Activated CD4-positive, CD25-positive, alpha-beta regulatory T cell treated with anti-CD3 and anti-CD28 coated beads, Interleukin-2, amount 50 U/mL, for 24 hours (primary cell): ENCODE data around the gene BAIAP2.

Experiments
- ATAC-seq, 2 donors: fragments of 150-1000 bp; cut with Tn5 transposase; one replicate each; pipeline ENCODE4 v1.10.0; 2021; ENCODE audit warnings: mild to moderate bottlenecking in 1 of 2, moderate library complexity in 1 of 2

The BAIAP2 gene

GRCh38 chr17:81128774-81129173, 93.8 kb downstream of the BAIAP2 start:
- ATAC-seq, result no peak

GRCh38 chr17:81129289-81129688, 94.3 kb downstream of the BAIAP2 start:
- ATAC-seq, result no peak

DNA sequence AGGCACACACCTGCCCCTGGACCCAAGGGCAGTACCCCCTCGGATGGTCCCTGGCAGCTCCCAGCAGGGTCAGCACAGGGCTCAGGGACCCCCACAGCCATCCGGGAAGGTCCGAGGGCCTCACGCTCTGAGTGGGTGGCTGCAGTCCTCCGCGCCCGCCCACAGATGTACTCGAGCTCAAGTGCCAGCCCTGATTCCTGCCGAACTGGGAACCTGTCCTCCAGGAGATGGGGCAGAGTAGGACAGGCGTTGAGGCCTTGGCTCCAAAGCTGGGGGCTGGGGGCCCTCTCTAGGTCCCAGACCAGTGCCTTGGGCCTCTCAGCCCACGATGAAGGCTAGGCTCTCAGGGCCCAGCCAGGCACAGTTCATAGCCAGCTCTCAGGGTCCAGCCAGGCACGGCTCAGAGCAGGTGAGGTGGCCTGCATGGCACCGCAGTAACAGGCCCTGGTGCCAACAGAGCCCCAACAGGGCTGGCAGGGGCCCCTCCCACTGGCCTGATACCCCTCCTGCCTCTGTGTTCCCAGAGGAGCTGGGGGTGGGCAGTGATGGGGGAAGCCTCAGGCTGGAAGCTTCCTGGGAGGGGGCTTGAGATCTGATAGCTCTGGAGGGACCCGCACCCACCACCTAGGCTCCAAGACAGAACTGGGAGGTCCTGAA, 94.9 kb downstream of the BAIAP2 start:
- no peak for ATAC-seq

DNA sequence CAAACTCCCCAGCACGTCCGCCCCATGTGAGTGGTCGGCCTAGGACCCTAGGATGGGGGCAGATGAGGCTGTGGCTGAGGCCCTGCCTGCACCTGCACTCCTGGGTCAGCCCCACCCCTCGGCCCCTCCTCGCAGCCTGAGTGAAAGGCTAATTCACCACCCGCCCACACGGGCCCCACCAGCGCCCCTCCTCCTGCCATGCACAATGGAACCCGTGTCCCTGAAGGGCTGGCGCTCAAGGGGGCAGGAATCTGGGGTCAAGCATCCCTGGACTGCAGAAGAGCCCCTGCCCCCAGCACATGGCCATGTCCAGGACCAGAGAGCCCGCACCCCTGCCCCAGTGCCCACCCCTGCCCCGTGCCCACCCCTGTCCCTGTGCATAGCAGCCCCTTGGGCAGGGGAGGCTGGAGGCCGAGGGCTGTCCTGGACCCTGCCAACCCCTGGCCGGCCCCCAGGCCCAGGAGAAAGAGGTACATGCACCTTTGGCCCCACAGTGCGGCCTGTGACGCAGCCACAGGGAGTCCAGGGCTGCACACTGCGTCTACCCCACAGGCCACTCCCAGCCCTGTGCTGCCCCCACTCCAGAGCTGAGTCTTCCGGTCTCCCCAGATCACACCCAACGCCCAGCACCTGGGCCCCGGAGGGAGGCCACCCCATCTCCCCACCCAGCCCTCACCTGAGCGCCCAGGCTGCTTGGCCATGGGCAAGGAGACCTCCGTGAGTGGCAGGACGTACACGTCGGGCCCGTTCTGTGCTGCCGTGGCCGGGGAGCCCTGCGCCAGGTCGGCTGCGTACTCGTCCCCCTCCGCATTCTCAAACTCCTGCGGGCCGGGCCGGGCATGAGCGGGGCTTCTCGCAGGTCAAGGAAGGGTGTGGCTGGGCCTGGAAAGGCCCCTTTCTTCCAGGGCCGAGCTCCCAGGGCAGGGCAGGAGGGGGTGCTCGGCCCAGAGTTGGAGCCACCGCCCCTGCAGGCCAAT, 95.7 kb downstream of the BAIAP2 start:
- no peak for ATAC-seq

DNA sequence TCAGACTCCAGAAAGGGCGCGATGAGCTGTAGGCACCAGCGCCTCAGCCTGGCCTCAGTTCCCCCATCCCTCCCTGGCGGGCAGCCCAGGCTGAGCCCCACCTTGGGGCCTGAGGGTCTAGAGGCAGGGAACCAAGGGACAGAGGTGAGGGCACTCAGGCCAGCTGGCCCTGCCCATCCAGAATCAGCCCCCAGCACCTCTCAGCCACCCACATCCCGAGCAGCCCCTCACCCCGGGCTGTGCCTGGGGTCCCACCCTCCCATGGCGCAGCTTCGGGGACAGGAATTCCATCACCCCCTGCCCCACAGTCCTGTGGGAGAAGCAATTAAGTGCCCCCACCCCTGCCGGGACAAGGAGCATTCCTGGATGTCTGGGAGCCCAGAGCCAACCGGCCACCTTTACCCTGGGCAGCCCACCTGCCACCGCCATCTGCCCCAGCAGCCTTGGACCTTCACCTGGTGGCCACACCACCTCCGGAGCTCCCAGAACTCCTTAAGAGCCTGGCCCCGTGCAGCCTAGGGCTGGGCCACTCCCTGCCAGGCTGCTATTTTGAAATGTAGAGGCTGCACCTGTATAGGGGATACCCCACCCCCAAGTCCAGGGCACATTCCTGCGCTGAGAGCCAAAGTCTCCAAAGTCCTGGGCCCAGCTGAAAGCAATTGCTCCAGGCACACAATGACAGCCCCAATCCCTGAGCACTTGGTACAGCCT, 96.7 kb downstream of the BAIAP2 start:
- no peak for ATAC-seq

DNA sequence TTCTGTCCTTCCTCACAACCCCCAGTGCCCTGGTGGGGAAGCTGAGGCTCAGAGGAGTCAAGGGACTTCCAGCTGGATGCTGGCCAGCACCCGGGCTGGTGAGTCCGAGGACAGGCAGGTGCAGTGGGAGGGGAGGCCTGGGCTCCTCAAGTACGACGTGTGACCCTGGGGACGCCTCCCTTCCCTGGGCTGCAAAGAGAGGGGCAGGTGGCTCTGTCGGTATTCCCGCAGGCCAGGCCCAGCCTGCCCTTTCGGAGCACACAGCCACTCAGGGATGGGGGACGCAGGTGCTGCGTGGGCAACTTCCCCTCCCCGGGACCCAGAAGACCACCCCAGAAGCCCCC, 97.2 kb downstream of the BAIAP2 start:
- no peak for ATAC-seq

DNA sequence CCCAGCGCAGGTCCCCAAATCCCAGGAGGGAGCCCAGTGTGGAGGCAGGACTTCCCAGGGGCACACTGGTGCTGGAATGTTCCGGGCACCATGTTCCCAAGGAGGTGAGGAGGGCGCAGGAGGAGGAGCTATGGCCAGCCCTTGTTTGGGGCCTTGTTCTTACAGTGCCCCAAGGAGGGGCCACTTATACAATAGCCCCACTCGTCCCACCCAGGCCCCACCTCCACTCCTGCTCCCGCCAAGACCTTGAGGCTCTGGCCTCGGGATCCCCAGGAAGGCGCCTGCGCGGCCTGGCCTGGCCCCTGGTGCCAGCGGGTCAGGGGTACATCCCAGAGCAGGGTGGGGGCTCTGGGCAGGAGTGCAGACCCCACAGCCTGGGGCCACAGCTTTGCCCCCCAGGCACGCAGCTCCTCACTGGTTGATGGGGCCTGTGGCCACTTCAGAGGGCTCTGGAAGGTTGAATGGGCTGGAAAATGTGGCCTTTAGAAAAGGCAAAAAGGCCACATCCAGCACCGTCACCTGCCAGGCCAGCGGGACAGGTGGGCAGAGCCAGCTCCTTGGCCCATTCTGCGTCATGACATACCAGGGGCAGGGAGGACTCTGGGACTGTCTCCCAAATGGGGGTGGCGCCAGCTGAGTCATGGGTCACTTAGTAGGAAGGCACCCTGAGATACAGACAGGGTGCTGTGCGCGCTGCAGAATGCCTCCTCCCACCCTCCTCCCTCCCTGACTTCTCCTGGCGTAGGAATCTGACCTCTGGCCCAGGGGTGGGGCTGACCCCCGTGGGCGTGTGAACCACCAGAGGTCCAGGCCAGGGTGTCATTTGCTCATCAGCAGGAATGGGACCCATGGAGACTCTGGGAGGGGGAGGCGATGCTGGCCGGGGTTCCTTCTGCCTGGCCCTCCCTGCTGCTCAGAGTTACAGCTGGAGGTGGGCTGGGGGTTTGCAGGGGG, 98.1 kb downstream of the BAIAP2 start:
- no peak for ATAC-seq

DNA sequence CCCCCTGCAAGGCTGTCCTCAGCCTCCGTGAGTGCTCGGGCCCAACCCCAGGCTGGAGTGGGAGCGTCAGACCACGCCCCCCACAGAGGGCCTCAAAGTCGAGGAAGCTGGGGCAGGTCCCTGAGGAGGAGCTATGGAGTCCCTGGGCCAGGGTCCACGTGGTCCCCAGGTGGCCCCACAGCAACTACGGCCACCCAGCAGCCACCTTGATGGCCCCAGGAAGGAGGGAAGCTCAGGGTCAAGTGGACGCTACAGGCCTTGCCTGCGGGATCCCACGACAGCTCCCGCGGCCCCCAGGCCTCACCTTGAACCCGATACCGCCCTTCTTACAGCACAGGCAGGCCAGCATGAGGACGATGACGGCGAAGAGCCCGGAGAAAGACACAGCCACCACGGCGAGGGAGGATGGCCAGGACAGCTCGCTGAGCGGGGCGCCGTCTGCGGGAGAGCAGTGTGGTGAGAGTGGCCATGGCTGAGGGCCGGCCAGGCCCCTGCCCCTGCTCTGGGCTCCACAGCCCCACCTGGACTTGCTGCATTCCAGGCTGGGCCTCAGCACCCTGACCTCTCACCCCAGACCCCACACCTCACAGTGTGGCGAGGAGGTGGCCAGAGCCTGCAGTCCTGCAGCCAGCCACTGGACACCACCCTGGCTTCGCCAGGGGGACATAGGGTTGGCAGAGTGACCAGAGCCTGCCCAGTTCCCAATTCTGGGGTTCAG, 99.3 kb downstream of the BAIAP2 start:
- no peak for ATAC-seq

- ATAC-seq, result no peak
Observed at GRCh38 chr17:81135505-81136278, 100.7 kb downstream of the BAIAP2 start.

- ATAC-seq, result no peak
Observed at GRCh38 chr17:81136366-81136765, 101.4 kb downstream of the BAIAP2 start.

GRCh38 chr17:81137248-81137647, 102.3 kb downstream of the BAIAP2 start:
- ATAC-seq, result no peak

GRCh38 chr17:81138083-81138482, 103.1 kb downstream of the BAIAP2 start:
- ATAC-seq, result no peak

DNA sequence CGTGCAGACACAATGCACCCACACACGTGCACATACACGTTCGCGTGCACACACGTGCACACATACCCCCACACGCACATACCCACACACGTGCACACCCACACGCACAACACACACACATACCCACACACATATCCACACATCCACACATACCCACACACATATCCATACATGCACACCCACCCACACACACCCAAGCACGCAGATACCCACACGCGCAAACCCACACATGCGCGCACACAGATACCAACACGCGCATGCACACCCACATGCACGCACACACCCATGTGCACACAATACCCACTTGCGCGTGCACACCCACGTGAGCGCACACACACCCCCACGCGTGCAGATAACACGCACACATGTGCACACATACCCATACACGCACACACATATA, 103.5 kb downstream of the BAIAP2 start:
- no peak for ATAC-seq

DNA sequence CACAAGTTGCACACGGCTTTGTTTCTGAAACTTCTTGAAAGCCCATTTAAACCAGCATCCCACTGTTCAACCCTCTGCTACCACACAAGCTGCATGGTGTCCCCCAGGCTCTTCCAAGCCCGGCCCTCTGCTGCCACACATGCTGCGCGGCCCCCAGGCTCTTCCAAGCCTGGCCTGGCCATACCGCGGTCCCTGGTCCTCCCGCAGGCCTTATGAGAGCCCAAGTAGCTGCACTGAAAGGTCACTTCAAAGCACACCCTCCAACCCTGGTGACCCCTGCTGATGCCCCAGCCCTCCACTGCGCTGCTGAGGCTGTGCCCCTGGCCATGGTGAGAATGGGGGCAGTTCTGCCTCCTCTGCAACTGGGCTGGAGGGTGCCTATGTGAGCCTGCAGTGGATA, 104.5 kb downstream of the BAIAP2 start:
- no peak for ATAC-seq

DNA sequence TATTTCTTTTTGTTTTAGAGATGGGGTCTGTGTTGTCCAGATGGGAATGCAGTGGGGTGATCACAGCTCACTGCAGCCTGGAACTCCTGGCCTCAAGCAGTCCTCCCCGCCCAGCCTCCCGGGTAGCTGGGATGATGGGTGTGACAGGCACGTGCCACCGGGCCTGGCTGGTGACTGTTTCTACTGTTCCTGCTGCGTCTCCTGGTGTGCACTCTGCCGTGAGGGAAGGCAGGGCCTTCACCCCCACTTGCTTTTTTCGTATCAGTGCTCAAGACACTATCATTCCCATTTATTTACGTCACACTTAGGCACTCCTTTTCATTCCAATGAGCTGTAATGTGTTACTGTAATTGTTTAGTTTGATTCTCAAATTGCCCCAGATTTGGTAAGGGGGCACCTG, 105.1 kb downstream of the BAIAP2 start:
- no peak for ATAC-seq

DNA sequence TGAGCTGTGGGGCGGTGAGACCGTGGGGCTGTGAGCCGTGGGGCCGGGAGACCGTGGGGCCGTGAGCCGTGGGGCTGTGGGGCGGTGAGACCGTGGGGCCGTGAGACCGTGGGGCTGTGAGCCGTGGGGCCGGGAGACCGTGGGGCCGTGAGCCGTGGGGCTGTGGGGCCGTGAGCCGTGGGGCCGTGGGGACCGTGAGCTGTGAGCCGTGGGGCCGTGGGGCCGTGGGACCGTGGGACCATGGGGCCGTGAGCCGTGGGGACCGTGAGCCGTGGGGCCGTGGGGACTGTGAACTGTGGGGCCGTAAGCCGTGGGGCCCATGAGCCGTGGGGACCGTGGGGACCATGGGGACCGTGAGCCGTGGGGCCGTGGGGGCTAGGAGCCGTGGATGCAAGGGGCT, 105.7 kb downstream of the BAIAP2 start:
- no peak for ATAC-seq

GRCh38 chr17:81142301-81143199, 107.6 kb downstream of the BAIAP2 start:
- ATAC-seq, result peak; percentile 46 to 92

GRCh38 chr17:81143200-81143527, 108.2 kb downstream of the BAIAP2 start:
- no peak for ATAC-seq

DNA sequence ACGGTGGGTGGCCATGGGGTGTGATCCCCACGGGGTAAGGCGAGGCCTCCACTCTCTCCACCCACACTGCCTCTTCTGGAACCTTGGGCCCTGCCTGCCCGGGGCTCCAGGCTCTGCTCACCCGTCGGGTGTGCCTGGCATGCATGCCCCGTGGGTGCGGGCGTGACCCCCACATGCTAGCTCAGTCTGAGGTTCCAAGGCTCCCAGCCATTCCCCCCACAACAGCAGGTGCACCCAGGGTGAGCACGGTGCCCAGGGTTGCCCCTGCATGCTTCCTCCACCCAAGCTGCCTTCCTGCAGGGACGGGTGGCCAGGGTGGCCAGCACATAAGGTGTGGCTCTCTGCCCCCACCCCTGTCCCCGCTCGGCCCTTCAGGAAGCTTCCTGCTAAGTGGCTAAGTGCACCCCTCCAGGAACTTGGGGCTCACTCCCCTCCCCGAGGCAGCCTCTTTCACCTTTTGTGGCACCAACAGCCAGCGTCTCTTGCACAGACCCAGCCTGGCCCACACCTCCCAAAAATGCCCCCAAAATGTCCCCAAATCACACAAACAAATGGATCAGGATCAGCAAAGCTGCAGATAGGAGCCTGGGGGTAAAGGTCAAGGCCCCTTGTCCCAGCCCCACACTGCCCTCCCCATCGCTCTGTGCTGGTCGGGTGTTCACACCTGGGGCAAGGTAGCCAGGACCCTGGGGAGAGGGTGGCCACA, 108.9 kb downstream of the BAIAP2 start:
- no peak for ATAC-seq
